ENCODE data around the gene CBFA2T3.

Gene CBFA2T3

GRCh38 chr16:88848557-88848956 is 128.4 kb downstream of the CBFA2T3 start:
- Histone ChIP-seq H3K27ac (ENCODE audit: low read depth, low read length) (no peak overlapping the region), H3K27me3 (ENCODE audit: insufficient read depth, low read length) (no peaks in the 10 kb centered on the region)

GRCh38 chr16:88847654-88848053 is 129.4 kb downstream of the CBFA2T3 start:
- H3K79me2 ChIP-seq (ENCODE audit: control insufficient read depth, insufficient read depth, low read length, unreplicated experiment) = no peaks in the 10 kb centered on the region
- no peaks in the 10 kb centered on the region for H3K27me3 ChIP-seq (ENCODE audit: insufficient read depth, low read length)
- no peaks in the 10 kb centered on the region for H3K36me3 ChIP-seq (ENCODE audit: insufficient read depth, low read length)
- no peak overlapping the region for H3K4me3 ChIP-seq (ENCODE audit: low read depth, low read length)
- no peak overlapping the region for H2AFZ ChIP-seq (ENCODE audit: low read length, unreplicated experiment)
- H3K4me1 ChIP-seq (ENCODE audit: control insufficient read depth, insufficient read depth, low read length, unreplicated experiment) = no peaks in the 10 kb centered on the region
- H3K27ac ChIP-seq (ENCODE audit: low read depth, low read length) = no peak overlapping the region

More at GRCh38 chr16:88848557-88848956, 128.4 kb downstream of the CBFA2T3 start:
- Histone ChIP-seq H3K36me3 (ENCODE audit: insufficient read depth, low read length) (no peaks in the 10 kb centered on the region), H3K79me2 (ENCODE audit: control insufficient read depth, insufficient read depth, low read length, unreplicated experiment) (no peaks in the 10 kb centered on the region), H3K4me3 (ENCODE audit: low read depth, low read length) (no peak overlapping the region), H2AFZ (ENCODE audit: low read length, unreplicated experiment) (no peak overlapping the region), H3K4me1 (ENCODE audit: control insufficient read depth, insufficient read depth, low read length, unreplicated experiment) (no peaks in the 10 kb centered on the region)

- Histone ChIP-seq H3K27ac (ENCODE audit: low read depth, low read length) (no peak overlapping the region), H3K4me3 (ENCODE audit: low read depth, low read length) (no peak overlapping the region), H3K4me1 (ENCODE audit: control insufficient read depth, insufficient read depth, low read length, unreplicated experiment) (no peaks in the 10 kb centered on the region), H2AFZ (ENCODE audit: low read length, unreplicated experiment) (no peak overlapping the region), H3K79me2 (ENCODE audit: control insufficient read depth, insufficient read depth, low read length, unreplicated experiment) (no peaks in the 10 kb centered on the region), H3K36me3 (ENCODE audit: insufficient read depth, low read length) (no peaks in the 10 kb centered on the region), H3K27me3 (ENCODE audit: insufficient read depth, low read length) (no peaks in the 10 kb centered on the region)
These were observed 130.9 kb downstream of the CBFA2T3 start for GRCh38 chr16:88846088-88846487.

- H3K79me2 ChIP-seq (ENCODE audit: control insufficient read depth, insufficient read depth, low read length, unreplicated experiment) = no peaks in the 10 kb centered on the region
- H2AFZ ChIP-seq (ENCODE audit: low read length, unreplicated experiment) = no peak overlapping the region
- no peak overlapping the region for H3K27ac ChIP-seq (ENCODE audit: low read depth, low read length)
- no peaks in the 10 kb centered on the region for H3K4me1 ChIP-seq (ENCODE audit: control insufficient read depth, insufficient read depth, low read length, unreplicated experiment)
- no peaks in the 10 kb centered on the region for H3K27me3 ChIP-seq (ENCODE audit: insufficient read depth, low read length)
- no peak overlapping the region for H3K4me3 ChIP-seq (ENCODE audit: low read depth, low read length)
- H3K36me3 ChIP-seq (ENCODE audit: insufficient read depth, low read length) = no peaks in the 10 kb centered on the region
These were observed 132.5 kb downstream of the CBFA2T3 start for GRCh38 chr16:88844419-88845036.

GRCh38 chr16:88843256-88843655 is 133.8 kb downstream of the CBFA2T3 start:
- Histone ChIP-seq H3K27me3 (ENCODE audit: insufficient read depth, low read length) (no peaks in the 10 kb centered on the region), H3K4me1 (ENCODE audit: control insufficient read depth, insufficient read depth, low read length, unreplicated experiment) (no peaks in the 10 kb centered on the region), H3K36me3 (ENCODE audit: insufficient read depth, low read length) (peaks cover 3% of the 10 kb centered on the region; the same call in 1 of the 2 replicates), H3K79me2 (ENCODE audit: control insufficient read depth, insufficient read depth, low read length, unreplicated experiment) (no peaks in the 10 kb centered on the region), H2AFZ (ENCODE audit: low read length, unreplicated experiment) (no peak overlapping the region), H3K4me3 (ENCODE audit: low read depth, low read length) (no peak overlapping the region), H3K27ac (ENCODE audit: low read depth, low read length) (no peak overlapping the region)

GRCh38 chr16:88842806-88843205 is 134.2 kb downstream of the CBFA2T3 start:
- Histone ChIP-seq H2AFZ (ENCODE audit: low read length, unreplicated experiment) (no peak overlapping the region), H3K27ac (ENCODE audit: low read depth, low read length) (no peak overlapping the region), H3K4me3 (ENCODE audit: low read depth, low read length) (no peak overlapping the region), H3K27me3 (ENCODE audit: insufficient read depth, low read length) (no peaks in the 10 kb centered on the region), H3K36me3 (ENCODE audit: insufficient read depth, low read length) (peaks cover 3% of the 10 kb centered on the region; the same call in 1 of the 2 replicates), H3K4me1 (ENCODE audit: control insufficient read depth, insufficient read depth, low read length, unreplicated experiment) (no peaks in the 10 kb centered on the region), H3K79me2 (ENCODE audit: control insufficient read depth, insufficient read depth, low read length, unreplicated experiment) (no peaks in the 10 kb centered on the region)

- Histone ChIP-seq H3K36me3 (ENCODE audit: insufficient read depth, low read length) (peaks cover 3% of the 10 kb centered on the region; the same call in 1 of the 2 replicates), H3K79me2 (ENCODE audit: control insufficient read depth, insufficient read depth, low read length, unreplicated experiment) (no peaks in the 10 kb centered on the region), H3K4me3 (ENCODE audit: low read depth, low read length) (no peak overlapping the region), H3K27me3 (ENCODE audit: insufficient read depth, low read length) (no peaks in the 10 kb centered on the region), H2AFZ (ENCODE audit: low read length, unreplicated experiment) (no peak overlapping the region), H3K27ac (ENCODE audit: low read depth, low read length) (no peak overlapping the region), H3K4me1 (ENCODE audit: control insufficient read depth, insufficient read depth, low read length, unreplicated experiment) (no peaks in the 10 kb centered on the region)
These were observed 134.7 kb downstream of the CBFA2T3 start for GRCh38 chr16:88842308-88842756.

- no peak overlapping the region for H3K27ac ChIP-seq (ENCODE audit: low read depth, low read length)
- H3K36me3 ChIP-seq (ENCODE audit: insufficient read depth, low read length) = peaks cover 3% of the 10 kb centered on the region; the same call in 1 of the 2 replicates
- no peaks in the 10 kb centered on the region for H3K4me1 ChIP-seq (ENCODE audit: control insufficient read depth, insufficient read depth, low read length, unreplicated experiment)
- H2AFZ ChIP-seq (ENCODE audit: low read length, unreplicated experiment) = no peak overlapping the region
- no peak overlapping the region for H3K4me3 ChIP-seq (ENCODE audit: low read depth, low read length)
- H3K27me3 ChIP-seq (ENCODE audit: insufficient read depth, low read length) = no peaks in the 10 kb centered on the region
- H3K79me2 ChIP-seq (ENCODE audit: control insufficient read depth, insufficient read depth, low read length, unreplicated experiment) = no peaks in the 10 kb centered on the region
These were observed 135.3 kb downstream of the CBFA2T3 start for GRCh38 chr16:88841521-88842307.

GRCh38 chr16:88840600-88841215 is 136.3 kb downstream of the CBFA2T3 start:
- Histone ChIP-seq H3K27ac (ENCODE audit: low read depth, low read length) (no peak overlapping the region), H2AFZ (ENCODE audit: low read length, unreplicated experiment) (no peak overlapping the region), H3K27me3 (ENCODE audit: insufficient read depth, low read length) (no peaks in the 10 kb centered on the region), H3K4me3 (ENCODE audit: low read depth, low read length) (no peak overlapping the region), H3K36me3 (ENCODE audit: insufficient read depth, low read length) (peaks cover 3% of the 10 kb centered on the region; the same call in 1 of the 2 replicates), H3K4me1 (ENCODE audit: control insufficient read depth, insufficient read depth, low read length, unreplicated experiment) (no peaks in the 10 kb centered on the region), H3K79me2 (ENCODE audit: control insufficient read depth, insufficient read depth, low read length, unreplicated experiment) (no peaks in the 10 kb centered on the region)

GRCh38 chr16:88839745-88840599 is 137.0 kb downstream of the CBFA2T3 start:
- Histone ChIP-seq H3K4me3 (ENCODE audit: low read depth, low read length) (no peak overlapping the region), H3K27ac (ENCODE audit: low read depth, low read length) (no peak overlapping the region), H3K36me3 (ENCODE audit: insufficient read depth, low read length) (peaks cover 3% of the 10 kb centered on the region; the same call in 1 of the 2 replicates), H3K4me1 (ENCODE audit: control insufficient read depth, insufficient read depth, low read length, unreplicated experiment) (no peaks in the 10 kb centered on the region), H3K27me3 (ENCODE audit: insufficient read depth, low read length) (no peaks in the 10 kb centered on the region), H2AFZ (ENCODE audit: low read length, unreplicated experiment) (no peak overlapping the region), H3K79me2 (ENCODE audit: control insufficient read depth, insufficient read depth, low read length, unreplicated experiment) (no peaks in the 10 kb centered on the region)

Measured in ACC112 (cell line).